ENCODE data around the gene CABS1. TPM values are rescaled to one million over a fixed set of nuclear protein-coding genes. Genes with fewer than 3 reads are reported as not detected.

Gene CABS1
- total RNA-seq: not detected

- H3K27me3 ChIP-seq: no peaks in the 10 kb centered on the region
- no peak for ATAC-seq
- H3K4me3 ChIP-seq: no peak within 1 kb of the TSS
- no peaks in the 10 kb centered on the region for H3K4me1 ChIP-seq
- TF ChIP-seq POLR2A (IDR thresholded peaks at IDR 0.05) (no peak), CTCF (IDR thresholded peaks at IDR 0.05) (no peak), POLR2AphosphoS5 (IDR thresholded peaks at IDR 0.05) (no peak), EP300 (IDR thresholded peaks at IDR 0.05) (no peak)
- no peak within 1 kb of the TSS for H3K27ac ChIP-seq
- 83 to 97% methylated on average over 3 of the region's 3 CpGs for WGBS, 2 donors (ENCODE audit: low coverage in 1 of 2)
- no peaks in the 10 kb centered on the region for H3K36me3 ChIP-seq
- H3K9me3 ChIP-seq: no peaks in the 10 kb centered on the region
These were observed at the start of gene CABS1 for GRCh38 chr4:70334681-70335080. TSS of gene CABS1 (plus strand) at chr4:70334981. CDS start at chr4:70335040, 59 bp downstream.

DNA sequence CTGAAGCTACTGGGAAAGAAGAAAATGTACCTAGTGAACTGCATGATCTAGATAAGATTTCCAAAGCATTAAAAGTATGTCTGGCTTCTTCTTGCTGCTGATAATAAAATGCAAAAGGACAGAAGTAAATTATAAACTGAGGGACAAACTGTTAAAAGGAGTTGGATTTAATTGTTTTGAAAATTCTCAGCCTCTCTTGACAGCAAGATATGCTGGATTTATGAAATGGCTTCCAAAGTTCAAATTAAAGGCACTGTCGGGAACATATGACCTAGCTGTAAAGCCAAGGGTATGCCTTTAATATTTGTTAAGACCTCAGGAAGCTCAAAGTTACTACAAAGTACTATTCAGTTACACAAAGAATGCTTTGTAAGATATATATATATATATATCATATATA is 46.1 kb upstream of the CABS1 start:
- H3K9me3 ChIP-seq: no peaks in the 10 kb centered on the region
- H3K27ac ChIP-seq: no peak overlapping the region
- H3K4me3 ChIP-seq: no peak overlapping the region
- no peak for TF ChIP-seq EP300 (IDR thresholded peaks at IDR 0.05)
- TF ChIP-seq POLR2AphosphoS5 (IDR thresholded peaks at IDR 0.05): no peak
- no peak for TF ChIP-seq POLR2A (IDR thresholded peaks at IDR 0.05)
- TF ChIP-seq CTCF (IDR thresholded peaks at IDR 0.05): no peak
- ATAC-seq: no peak
- 29 to 38% methylated on average over 1 of the region's 1 CpG for WGBS, 2 donors (ENCODE audit: low coverage in 1 of 2)
- no peaks in the 10 kb centered on the region for H3K27me3 ChIP-seq
- no peaks in the 10 kb centered on the region for H3K4me1 ChIP-seq
- H3K36me3 ChIP-seq: no peaks in the 10 kb centered on the region

DNA sequence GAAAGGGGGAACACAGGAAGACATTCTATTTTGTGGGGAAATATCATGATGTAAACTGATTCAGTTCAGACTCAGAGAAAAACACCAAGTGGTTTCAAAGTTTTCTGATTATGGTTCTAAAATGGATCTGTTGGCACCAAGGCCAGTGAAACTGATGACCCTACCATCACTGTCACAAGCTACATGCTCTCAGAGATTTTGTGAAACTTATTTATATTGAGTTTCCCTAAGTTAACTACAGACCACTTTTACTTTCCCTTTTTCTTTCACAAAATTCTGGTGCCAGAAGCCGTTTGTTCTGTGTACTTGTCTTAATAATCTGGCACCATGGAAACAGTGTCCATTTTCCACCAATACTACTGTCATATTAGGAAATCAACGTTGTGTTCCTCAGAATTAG is 43.4 kb upstream of the CABS1 start:
- ATAC-seq: no peak
- WGBS, 2 donors (ENCODE audit: low coverage in 1 of 2): 67 to 77% methylated on average over 2 of the region's 2 CpGs
- H3K27ac ChIP-seq: no peak overlapping the region
- no peak for TF ChIP-seq CTCF (IDR thresholded peaks at IDR 0.05)
- no peak for TF ChIP-seq POLR2AphosphoS5 (IDR thresholded peaks at IDR 0.05)
- no peak for TF ChIP-seq EP300 (IDR thresholded peaks at IDR 0.05)
- TF ChIP-seq POLR2A (IDR thresholded peaks at IDR 0.05): no peak
- H3K4me3 ChIP-seq: no peak overlapping the region
- H3K4me1 ChIP-seq: no peaks in the 10 kb centered on the region
- H3K36me3 ChIP-seq: no peaks in the 10 kb centered on the region
- H3K27me3 ChIP-seq: no peaks in the 10 kb centered on the region
- no peaks in the 10 kb centered on the region for H3K9me3 ChIP-seq

DNA sequence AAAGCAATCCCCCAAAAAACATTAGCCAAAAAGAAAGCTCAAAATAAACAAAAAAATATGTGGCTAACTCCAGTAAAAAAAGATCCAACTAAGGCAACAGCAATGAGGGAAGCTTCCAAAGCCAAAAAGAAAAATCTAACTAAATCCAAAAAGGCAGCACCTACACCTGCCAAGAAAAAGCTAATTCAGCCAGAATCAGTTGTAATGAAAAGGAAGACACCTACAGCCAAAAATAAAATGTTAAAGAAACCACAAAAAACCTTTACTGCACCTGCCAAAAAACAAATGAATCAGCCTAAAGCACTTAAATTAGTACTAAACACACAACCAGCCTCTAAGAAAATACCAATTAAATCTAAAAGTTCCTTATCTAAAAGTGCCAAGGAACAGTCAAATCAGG is 37.2 kb upstream of the CABS1 start:
- H3K9me3 ChIP-seq: no peaks in the 10 kb centered on the region
- no peaks in the 10 kb centered on the region for H3K27me3 ChIP-seq
- no peak overlapping the region for H3K4me3 ChIP-seq
- TF ChIP-seq POLR2A (IDR thresholded peaks at IDR 0.05): no peak
- no peak for TF ChIP-seq POLR2AphosphoS5 (IDR thresholded peaks at IDR 0.05)
- no peak for TF ChIP-seq EP300 (IDR thresholded peaks at IDR 0.05)
- TF ChIP-seq CTCF (IDR thresholded peaks at IDR 0.05): no peak
- ATAC-seq: no peak
- H3K4me1 ChIP-seq: no peaks in the 10 kb centered on the region
- H3K27ac ChIP-seq: no peak overlapping the region
- no peaks in the 10 kb centered on the region for H3K36me3 ChIP-seq

DNA sequence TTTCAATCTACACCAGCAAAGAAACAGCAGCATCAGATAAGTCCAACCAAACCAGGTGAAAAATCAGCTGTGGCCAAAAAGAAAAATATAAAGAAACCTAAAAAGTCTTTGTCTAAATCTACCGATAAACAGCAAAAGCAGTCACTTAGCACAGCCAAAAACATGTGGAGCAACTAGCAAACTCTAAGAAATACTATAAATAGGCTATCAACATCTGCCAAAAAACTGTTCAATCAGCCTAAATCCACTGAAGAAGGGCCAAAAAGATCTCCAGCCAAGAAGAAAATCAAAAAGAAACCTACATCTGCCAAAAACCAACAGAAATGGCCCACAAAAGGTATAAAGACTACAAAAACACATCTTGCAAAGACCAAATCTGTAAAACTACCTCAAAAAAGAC is 36.7 kb upstream of the CABS1 start:
- no peak for ATAC-seq
- no peak for TF ChIP-seq CTCF (IDR thresholded peaks at IDR 0.05)
- TF ChIP-seq POLR2AphosphoS5 (IDR thresholded peaks at IDR 0.05): no peak
- TF ChIP-seq POLR2A (IDR thresholded peaks at IDR 0.05): no peak
- no peak for TF ChIP-seq EP300 (IDR thresholded peaks at IDR 0.05)

More for the DNA sequence above, 36.7 kb upstream of the CABS1 start:
- 20 to 45% methylated on average over 1 of the region's 1 CpG for WGBS, 2 donors (ENCODE audit: low coverage in 1 of 2)
- H3K4me1 ChIP-seq: no peaks in the 10 kb centered on the region
- H3K27ac ChIP-seq: no peak overlapping the region
- no peaks in the 10 kb centered on the region for H3K27me3 ChIP-seq
- H3K4me3 ChIP-seq: no peak overlapping the region
- no peaks in the 10 kb centered on the region for H3K36me3 ChIP-seq
- H3K9me3 ChIP-seq: no peaks in the 10 kb centered on the region
